Putamen (tissue), 1 donor: Measurements from ENCODE around the gene GPR62.

Experiments used
- DNase-seq: peaks from one replicate; pipeline ENCODE4 v3.0.0-alpha.2; 2016; ENCODE audit warnings: low spot score

GPR62 gene

GRCh38 chr3:51938780-51939425, 16.3 kb upstream of the GPR62 start:
- DNase-seq = no peak

GRCh38 chr3:51940648-51941462, 14.3 kb upstream of the GPR62 start:
- no peak for DNase-seq

DNA sequence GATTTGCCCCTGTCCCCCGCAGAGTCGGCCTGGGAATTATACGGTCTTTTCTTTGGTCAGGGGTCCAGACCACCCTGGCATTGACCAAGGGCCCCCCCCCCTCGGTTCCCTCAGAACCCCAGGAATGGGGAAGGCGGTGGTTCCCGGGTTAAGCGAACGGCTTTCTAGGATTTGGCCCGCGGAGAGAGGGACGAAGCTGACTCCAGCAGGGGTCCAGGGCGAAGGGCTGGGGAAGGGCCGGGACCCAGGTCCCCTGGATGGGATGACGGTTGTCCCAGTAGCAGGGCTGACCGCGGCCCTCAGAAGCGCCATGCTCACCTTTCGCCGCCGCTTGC, 13.8 kb upstream of the GPR62 start:
- DNase-seq = no peak

DNA sequence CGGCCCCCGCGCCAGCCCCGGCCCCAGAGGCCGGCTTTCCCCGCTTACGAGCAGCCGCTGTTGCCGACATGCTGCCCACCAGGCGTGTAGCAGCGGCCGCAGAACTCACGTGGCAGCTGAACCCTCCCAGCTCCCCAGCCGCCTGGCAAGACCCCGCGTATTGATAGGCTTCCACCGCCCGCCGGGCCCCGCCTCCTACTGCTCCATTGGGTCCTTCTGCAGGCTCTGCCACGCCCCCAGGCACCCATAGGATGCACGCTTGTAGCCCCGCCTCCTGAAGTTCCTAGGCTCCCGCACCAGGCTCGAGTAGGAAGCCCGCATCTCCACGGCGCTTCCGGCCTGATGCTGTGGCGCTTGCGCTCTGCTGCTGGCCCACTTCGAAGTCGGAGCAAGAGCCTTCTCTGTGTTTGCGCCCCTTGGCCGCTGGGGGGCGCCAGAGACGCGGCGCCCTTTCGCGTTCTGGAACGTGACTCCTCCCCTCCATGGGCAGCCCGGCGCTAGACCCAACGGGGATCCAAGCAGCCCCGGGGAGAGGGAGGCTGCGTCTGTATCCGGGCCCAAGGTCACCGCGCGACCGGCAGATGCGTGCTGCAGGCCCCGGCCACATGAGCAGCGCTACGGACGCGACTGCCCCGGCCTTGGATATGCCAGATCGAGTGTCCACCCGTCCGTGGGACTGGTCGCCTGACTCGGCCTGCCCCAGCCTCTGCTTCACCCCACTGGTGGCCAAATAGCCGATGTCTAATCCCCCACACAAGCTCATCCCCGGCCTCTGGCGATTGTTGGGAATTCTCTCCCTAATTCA, 13.2 kb upstream of the GPR62 start, which contains the start of the genes PARP3 and RRP9:
TSS of gene PARP3 (plus strand) at position 566 of the 805 bp plus-strand sequence. CDS start 993 bp downstream, outside the sequence.
TSS of gene RRP9 (minus strand) at position 107 of the 805 bp plus-strand sequence. CDS start at position 70, 37 bp downstream.
- DNase-seq = peak; percentile 100

GRCh38 chr3:51942603-51943450, 12.4 kb upstream of the GPR62 start:
- no peak for DNase-seq

DNA sequence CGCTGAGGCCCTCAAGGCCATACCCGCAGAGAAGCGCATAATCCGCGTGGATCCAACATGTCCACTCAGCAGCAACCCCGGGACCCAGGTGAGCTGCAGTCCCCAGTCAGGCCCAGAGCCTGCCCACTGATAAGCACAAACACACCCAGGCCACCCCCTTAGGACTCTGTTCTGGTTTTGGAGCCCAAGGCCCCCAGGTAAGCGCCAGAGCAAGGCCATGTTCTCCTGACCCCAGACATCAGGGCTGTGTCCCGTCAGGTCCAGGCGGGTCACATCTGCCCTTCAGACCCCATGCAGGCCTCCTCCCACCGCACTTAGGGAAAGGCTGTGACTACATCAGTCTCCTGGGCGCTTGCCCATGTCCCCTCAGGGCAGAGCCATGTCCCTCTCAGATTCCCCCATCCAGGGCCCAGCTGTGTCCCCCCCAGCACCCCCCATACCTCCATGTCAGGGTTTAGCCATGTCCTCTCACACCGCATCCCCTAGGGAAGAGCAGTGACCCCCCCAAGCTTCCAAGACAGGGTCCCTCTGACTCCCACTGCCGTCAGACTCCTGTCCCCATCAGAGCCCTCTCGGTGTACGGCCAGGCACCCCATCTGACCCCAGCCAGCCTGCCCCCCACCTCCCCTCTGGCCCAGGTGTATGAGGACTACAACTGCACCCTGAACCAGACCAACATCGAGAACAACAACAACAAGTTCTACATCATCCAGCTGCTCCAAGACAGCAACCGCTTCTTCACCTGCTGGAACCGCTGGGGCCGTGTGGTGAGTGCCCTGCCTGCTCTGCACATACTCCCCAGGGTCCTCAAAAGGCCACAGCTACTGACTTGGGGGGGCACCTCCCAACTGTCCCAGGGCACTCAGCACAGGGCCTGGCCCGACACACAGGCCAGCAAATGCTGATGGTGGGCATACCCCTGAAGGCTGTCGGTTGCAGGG, 11.5 kb upstream of the GPR62 start:
- DNase-seq = no peak

DNA sequence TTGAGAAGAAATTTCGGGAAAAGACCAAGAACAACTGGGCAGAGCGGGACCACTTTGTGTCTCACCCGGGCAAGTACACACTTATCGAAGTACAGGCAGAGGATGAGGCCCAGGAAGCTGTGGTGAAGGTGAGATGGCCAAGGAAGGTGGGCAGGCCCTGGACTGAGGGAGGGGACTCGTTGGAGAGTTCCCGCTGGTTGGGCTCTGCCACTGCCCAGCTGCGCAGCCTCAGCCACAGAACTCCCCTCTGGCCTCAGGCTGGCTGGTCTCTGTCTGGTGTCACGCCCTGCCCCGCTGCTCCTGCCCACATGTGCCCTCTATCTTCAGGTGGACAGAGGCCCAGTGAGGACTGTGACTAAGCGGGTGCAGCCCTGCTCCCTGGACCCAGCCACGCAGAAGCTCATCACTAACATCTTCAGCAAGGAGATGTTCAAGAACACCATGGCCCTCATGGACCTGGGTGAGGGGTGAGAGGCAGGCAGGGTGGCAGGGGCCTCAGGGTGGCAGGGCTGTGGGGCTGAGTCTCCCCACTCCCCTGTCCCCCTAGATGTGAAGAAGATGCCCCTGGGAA, 10.6 kb upstream of the GPR62 start:
- no peak for DNase-seq

DNA sequence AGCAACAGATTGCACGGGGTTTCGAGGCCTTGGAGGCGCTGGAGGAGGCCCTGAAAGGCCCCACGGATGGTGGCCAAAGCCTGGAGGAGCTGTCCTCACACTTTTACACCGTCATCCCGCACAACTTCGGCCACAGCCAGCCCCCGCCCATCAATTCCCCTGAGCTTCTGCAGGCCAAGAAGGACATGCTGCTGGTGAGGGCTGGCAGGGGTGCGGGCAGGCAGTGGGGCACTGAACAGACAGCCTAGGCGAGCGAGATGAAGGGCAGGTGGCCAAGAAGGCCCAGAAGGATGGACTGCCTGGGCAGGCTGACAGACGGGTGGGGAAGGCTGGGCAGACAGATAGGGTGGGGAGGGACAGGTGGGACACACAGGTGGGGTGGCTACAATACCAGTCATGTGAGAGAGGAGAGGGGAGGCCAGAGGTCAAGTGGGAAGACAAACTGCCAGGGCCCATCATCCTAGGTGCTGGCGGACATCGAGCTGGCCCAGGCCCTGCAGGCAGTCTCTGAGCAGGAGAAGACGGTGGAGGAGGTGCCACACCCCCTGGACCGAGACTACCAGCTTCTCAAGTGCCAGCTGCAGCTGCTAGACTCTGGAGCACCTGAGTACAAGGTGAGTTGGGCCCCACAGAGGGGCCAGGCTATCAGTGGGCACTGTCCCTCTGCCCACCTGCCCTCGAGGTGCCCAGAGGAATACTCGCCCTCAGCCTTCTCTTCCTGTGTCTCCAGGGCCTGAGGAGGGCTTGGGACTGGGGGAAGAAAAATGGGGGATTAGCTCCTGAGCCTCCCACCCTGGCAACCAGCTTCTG, 9.9 kb upstream of the GPR62 start:
- DNase-seq = no peak

- no peak for DNase-seq
Measured at GRCh38 chr3:51945926-51946705, 9.1 kb upstream of the GPR62 start.

- no peak for DNase-seq
Measured at GRCh38 chr3:51946796-51947195, 8.4 kb upstream of the GPR62 start.

GRCh38 chr3:51947215-51947900, 7.8 kb upstream of the GPR62 start:
- DNase-seq = no peak

- no peak for DNase-seq
Measured at GRCh38 chr3:51948016-51948580, 7.1 kb upstream of the GPR62 start.

- no peak for DNase-seq
Measured at GRCh38 chr3:51949121-51949520, 6.1 kb upstream of the GPR62 start.

DNA sequence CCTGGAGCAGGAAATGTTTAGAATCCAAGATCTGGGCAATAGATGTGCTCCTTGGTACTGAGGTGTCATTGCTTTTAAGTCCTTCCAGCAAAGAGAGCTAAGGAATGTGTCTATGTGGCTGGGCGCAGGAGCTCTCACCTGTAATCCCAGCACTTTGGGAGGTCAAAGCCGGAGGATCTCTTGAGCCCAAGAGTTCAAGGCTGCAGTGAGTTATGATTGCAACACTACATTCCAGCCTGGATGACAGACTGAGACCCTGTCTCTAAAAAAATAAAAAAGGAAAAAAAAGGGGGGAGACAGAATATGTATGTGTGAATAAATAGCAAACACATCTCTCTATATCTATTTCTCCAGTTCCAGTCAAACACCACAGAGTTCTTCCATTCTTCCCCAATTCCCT, 4.3 kb upstream of the GPR62 start:
- no peak for DNase-seq

- no peak for DNase-seq
Measured at GRCh38 chr3:51953445-51953844, 1.7 kb upstream of the GPR62 start.

GRCh38 chr3:51954105-51954504, 1.1 kb upstream of the GPR62 start:
- no peak for DNase-seq

DNA sequence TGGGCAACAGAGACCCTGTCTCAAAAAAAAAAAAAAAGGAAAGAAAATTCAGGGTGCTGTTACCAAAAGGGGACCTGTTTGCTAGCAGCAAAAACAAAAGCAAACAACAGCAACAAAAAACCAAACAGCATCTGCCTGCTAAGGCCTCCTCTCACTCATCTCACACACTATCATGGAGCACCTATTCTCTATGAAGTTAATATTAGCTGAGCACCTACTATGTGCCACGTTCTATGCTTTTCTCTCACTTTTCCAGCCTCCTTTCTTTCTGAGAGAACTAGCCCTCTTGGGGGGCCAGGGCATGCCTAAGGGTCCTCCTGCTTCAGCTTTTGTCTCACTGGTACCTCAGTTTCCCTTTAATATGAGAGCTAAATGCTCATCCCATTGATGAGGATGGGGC, 468 bp upstream of the GPR62 start:
- DNase-seq = no peak
